GM12878 (cell line): ENCODE results near the gene DLK2. TPM values are rescaled to one million over a fixed set of nuclear protein-coding genes. Genes with fewer than 3 reads are reported as not detected.

Source experiments
- ATAC-seq: fragments of 200-7000 bp; cut with Tn5 transposase; 3 replicates; pipeline ENCODE4 v1.9.1; 2020; ENCODE audit warnings: mild to moderate bottlenecking, moderate library complexity
- BruUV-seq: library from RNA; stranded (reverse); fragments of 400-500 nt; replicated peaks from 2 replicates; lab custom pipeline; 2021; lab: Mats Ljungman, UMichigan
- CTCF ChIA-PET: fragments of 300-600 bp; sonication (Branson Sonifier 250); formaldehyde crosslinking; extraction: SDS; loops from one replicate; lab custom pipeline; 2021; ENCODE audit warnings: inconsistent platforms; lab: Yijun Ruan, JAX
- POLR2A ChIA-PET: fragments of 350-600 bp; formaldehyde crosslinking; extraction: SDS; loops from one replicate; lab custom pipeline; 2021; ENCODE audit warnings: inconsistent platforms; lab: Charles Lee
- RAD21 ChIA-PET: fragments of 300-600 bp; sonication (Branson Sonifier 250); formaldehyde crosslinking; loops from one replicate; lab custom pipeline; 2023; ENCODE audit warnings: antibody characterized with exemption; ENCODE audit not compliant: unreplicated experiment; lab: Charles Lee
- SMC1A ChIA-PET: fragments of 300-600 bp; sonication (Branson Sonifier 250); formaldehyde crosslinking; loops from one replicate; lab custom pipeline; 2023; ENCODE audit not compliant: unreplicated experiment, uncharacterized antibody; lab: Charles Lee
- DNase-seq: peaks from one replicate; pipeline ENCODE4 v3.0.0-alpha.2; 2011; ENCODE audit warnings: low read depth, low spot score
- FAIRE-seq: peaks from 3 replicates; lab custom pipeline; 2011; peaks lifted over from hg19 to GRCh38; lab: Jason Lieb, UNC
- H2AFZ ChIP-seq: 2 replicates; pipeline ENCODE4 v1.6.0; 2011; ENCODE audit warnings: low read depth, low read length, control low read depth; ENCODE audit not compliant: control insufficient read depth
- H3K27ac ChIP-seq: 2 replicates; pipeline ENCODE4 v1.5.1; 2011; ENCODE audit warnings: control low read depth; ENCODE audit not compliant: control insufficient read depth, insufficient read depth
- H3K27me3 ChIP-seq, 2 experiments: replicated peaks in 1 of 2; 2 replicates each; pipeline versions ENCODE4 v1.6.0 to v1.6.1; 2011; ENCODE audit warnings: low read length in 1 of 2; ENCODE audit not compliant: control insufficient read depth in 2 of 2, insufficient read depth in 2 of 2
- H3K36me3 ChIP-seq, 2 experiments: 2 replicates each; pipeline ENCODE4 v1.5.1; 2011; ENCODE audit warnings: low read length in 1 of 2; ENCODE audit not compliant: control insufficient read depth in 2 of 2, insufficient read depth in 2 of 2
- H3K4me1 ChIP-seq: 2 replicates; pipeline ENCODE4 v1.6.1; 2011; ENCODE audit warnings: mild to moderate bottlenecking, low read length, moderate library complexity, mixed read lengths; ENCODE audit not compliant: control insufficient read depth, insufficient read depth
- H3K4me2 ChIP-seq: 2 replicates; pipeline ENCODE4 v1.6.0; 2011; ENCODE audit warnings: control low read depth; ENCODE audit not compliant: control insufficient read depth, insufficient read depth
- H3K4me3 ChIP-seq: fragments of 200-600 bp; sonication (generic); 2 replicates; pipeline ENCODE4 v1.5.1; 2016
- H3K79me2 ChIP-seq: 2 replicates; pipeline ENCODE4 v1.6.0; 2011; ENCODE audit warnings: low read length; ENCODE audit not compliant: control insufficient read depth, insufficient read depth
- H3K9ac ChIP-seq: 2 replicates; pipeline ENCODE4 v1.8.0; 2011; ENCODE audit warnings: low read length, control low read depth, mixed read lengths; ENCODE audit not compliant: control insufficient read depth, insufficient read depth
- H3K9me3 ChIP-seq: replicated peaks from 3 replicates; pipeline ENCODE4 v1.5.1; 2011; ENCODE audit warnings: mild to moderate bottlenecking, low read length; ENCODE audit not compliant: control insufficient read depth, insufficient read depth
- H4K20me1 ChIP-seq: 2 replicates; pipeline ENCODE4 v1.6.0; 2011; ENCODE audit not compliant: control insufficient read depth, insufficient read depth
- CBX3 ChIP-seq: fragments of 200-600 bp; sonication (generic); IDR thresholded peaks from 2 replicates; pipeline ENCODE4 v1.6.1; 2016; ENCODE audit warnings: low read depth, borderline replicate concordance
- DPF2 ChIP-seq: fragments of 450-650 bp; IDR thresholded peaks from 2 replicates; pipeline ENCODE4 v1.6.1; 2017; ENCODE audit warnings: mild to moderate bottlenecking
- HDAC2 ChIP-seq: fragments of 200-600 bp; sonication (generic); IDR thresholded peaks from 2 replicates; pipeline ENCODE4 v1.6.1; 2017
- HDAC6 ChIP-seq: fragments of 200-600 bp; sonication (generic); IDR thresholded peaks from one replicate; pipeline ENCODE4 v1.8.0; 2017; ENCODE audit warnings: antibody characterized with exemption; ENCODE audit not compliant: unreplicated experiment
- KLF5 ChIP-seq: fragments of 450-650 bp; IDR thresholded peaks from 2 replicates; pipeline ENCODE4 v1.6.1; 2014; ENCODE audit warnings: mild to moderate bottlenecking; ENCODE audit not compliant: partially characterized antibody
- LARP7 ChIP-seq: fragments of 450-650 bp; IDR thresholded peaks from 2 replicates; pipeline ENCODE4 v1.6.1; 2017; ENCODE audit warnings: mild to moderate bottlenecking
- PKNOX1 ChIP-seq: fragments of 450-650 bp; IDR thresholded peaks from 2 replicates; pipeline ENCODE4 v1.6.1; 2016; ENCODE audit warnings: mild to moderate bottlenecking
- POLR2A ChIP-seq: IDR thresholded peaks from 2 replicates; pipeline ENCODE4 v1.6.1; 2011; ENCODE audit warnings: low read depth, mild to moderate bottlenecking, low read length
- POLR2AphosphoS2 ChIP-seq: IDR thresholded peaks from 2 replicates; pipeline ENCODE4 v1.6.1; 2011; ENCODE audit warnings: low read depth, mild to moderate bottlenecking, low read length, improper control_type of control experiment, moderate library complexity
- WGBS: methylation state at CpG from one replicate; pipeline ENCODE4 v1.1.6; 2016; ENCODE audit warnings: low lambda C conversion rate; ENCODE audit not compliant: insufficient replicate concordance, insufficient coverage; ENCODE audit errors: missing lambda C conversion rate; 5-methylcytosine and 5-hydroxymethylcytosine counted together
- in situ Hi-C: fragments of 300-500 bp; cut with MboI; formaldehyde crosslinking; loops from 9 replicates; pipeline ENCODE4 v1.14.3; 2018; ENCODE audit warnings: mixed read lengths
- intact Hi-C: fragments of 100-400 bp; cut with micrococcal nuclease; formaldehyde crosslinking; loops from one replicate; pipeline ENCODE4 v1.14.2; 2022; ENCODE audit not compliant: unreplicated experiment
- polyA plus RNA-seq, 11 experiments: library from polyadenylated mRNA; depleted of rRNA in 4 of 11; unstranded in 6 of 11; stranded (reverse) in 5 of 11; fragments of >200 nt; fragmentation: Nextera tagmentation in 4 of 11; fragmentation: Illumina TruSeq in 1 of 11; extraction: Ambion mirVana in 4 of 11; extraction: Trizol in 1 of 11; gene quantifications; 1 replicate in 1 of 11; 2 replicates in 10 of 11; pipeline versions ENCODE4 v1.2.1 to v1.2.3, GENCODE V29; 2011 to 2016; ENCODE audit warnings: inconsistent platforms in 2 of 11, missing spikeins in 2 of 11, low read depth in 1 of 11
- total RNA-seq, 4 experiments: library from RNA; depleted of rRNA in 3 of 4; stranded (reverse); fragments of >200 nt in 3 of 4; fragmentation: Illumina TruSeq in 1 of 4; extraction: Trizol in 1 of 4; gene quantifications; 2 replicates each; pipeline versions ENCODE4 v1.2.1 to v1.2.3, GENCODE V29; 2013 to 2021

The DLK2 gene
- total and polyA plus RNA-seq, 10 of the 15 experiments (the other 5 are each of a cell fraction or from before 2014, with no cell fraction given), result 0.03 to 0.55 (median 0.38) TPM; not detected in 4

GRCh38 chr6:43481075-43481474 is 25.7 kb upstream of the DLK2 start:
- Histone ChIP-seq H2AFZ (no peak overlapping the region), H3K79me2 (peaks cover 10% of the 10 kb centered on the region), H3K9ac (no peak overlapping the region), H3K36me3 (no peaks in the 10 kb centered on the region), H4K20me1 (no peaks in the 10 kb centered on the region), H3K27ac (no peak overlapping the region), H3K4me3 (no peak overlapping the region), H3K4me2 (no peak overlapping the region), H3K4me1 (peaks cover 4% of the 10 kb centered on the region), H3K27me3 (no peaks in the 10 kb centered on the region), H3K9me3 (no peaks in the 10 kb centered on the region)
- intact Hi-C loops (no loop called here), in situ Hi-C loops (no loop called here)
- SMC1A ChIA-PET, result interaction anchor here (1.3 to 2.0 kb wide), 3 partner anchors 8 to 97 kb away, joined by 3 to 4 read pairs (median 4); no protein-coding TSS in a partner anchor
- DNase-seq (no peak), FAIRE-seq (no peak), ATAC-seq (no peak)
- no peak for TF ChIP-seq LARP7
- TF ChIP-seq KLF5, result no peak
- TF ChIP-seq PKNOX1, result peak; percentile 47
- no peak for TF ChIP-seq HDAC2
- no peak for TF ChIP-seq POLR2AphosphoS2
- no peak for TF ChIP-seq CBX3
- no peak for TF ChIP-seq DPF2
- TF ChIP-seq HDAC6, result no peak
- TF ChIP-seq POLR2A, result no peak
- 96% methylated on average over 2 of the region's 2 CpGs for WGBS
- CTCF ChIA-PET, result interaction anchor here (2.2 kb wide), 1 partner anchor 25 kb away, joined by 10 read pairs; no protein-coding TSS in a partner anchor
- RAD21 ChIA-PET, result interaction anchor here (1.2 kb wide), 1 partner anchor 21 kb away, joined by 3 read pairs; no protein-coding TSS in a partner anchor
- POLR2A ChIA-PET, result interaction anchor here (0.6 to 1.9 kb wide), 2 partner anchors 12 to 252 kb away, joined by 4 to 7 read pairs; no protein-coding TSS in a partner anchor
- no TSS peak for BruUV-seq
